Hippocampal formation (tissue), 2 donors: ENCODE results near the gene EFCAB6.

Experiments used
- DNase-seq, 2 donors: peaks; one replicate each; lab custom pipeline; 2025; lab: John Stamatoyannopoulos, UW

The EFCAB6 gene

DNA sequence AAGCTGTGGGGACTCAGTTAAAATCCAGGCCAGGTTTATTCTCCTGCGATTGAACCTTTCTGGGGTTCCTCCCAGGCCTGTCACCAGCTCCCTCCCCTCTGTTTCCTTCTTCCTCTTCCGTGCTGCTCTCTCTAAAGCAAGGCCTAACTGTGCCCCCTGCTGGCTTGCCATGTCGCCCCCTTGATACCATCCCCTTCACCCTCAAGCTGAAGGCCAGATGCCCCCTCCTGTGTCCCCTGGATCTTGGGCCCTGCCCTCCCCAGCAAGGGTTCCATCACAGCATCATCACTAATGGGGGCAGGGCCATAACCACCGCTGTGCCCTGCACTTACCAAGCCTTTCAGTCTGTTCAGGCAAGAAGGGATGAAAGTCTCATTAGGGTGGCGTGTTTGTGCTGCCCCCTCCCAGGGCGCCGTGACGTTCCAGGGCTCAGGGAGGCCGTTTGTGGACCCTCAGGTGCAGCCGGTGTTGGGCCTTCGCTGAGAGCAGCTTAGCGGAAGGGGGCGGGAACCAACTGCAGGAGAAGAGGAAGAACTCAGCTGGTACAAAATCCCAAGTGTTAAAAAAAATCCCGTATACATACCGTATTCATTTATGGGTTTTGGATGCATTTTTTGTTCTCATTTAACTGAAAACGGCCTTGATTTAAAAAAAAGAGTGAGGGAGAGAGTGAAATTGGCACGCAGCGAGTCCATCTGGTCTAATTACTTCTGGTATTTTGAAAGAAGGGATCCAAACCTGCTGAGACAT lies 330.4 kb downstream of the EFCAB6 start:
- DNase-seq = peak in 1 of 2 donors; percentile 52

DNA sequence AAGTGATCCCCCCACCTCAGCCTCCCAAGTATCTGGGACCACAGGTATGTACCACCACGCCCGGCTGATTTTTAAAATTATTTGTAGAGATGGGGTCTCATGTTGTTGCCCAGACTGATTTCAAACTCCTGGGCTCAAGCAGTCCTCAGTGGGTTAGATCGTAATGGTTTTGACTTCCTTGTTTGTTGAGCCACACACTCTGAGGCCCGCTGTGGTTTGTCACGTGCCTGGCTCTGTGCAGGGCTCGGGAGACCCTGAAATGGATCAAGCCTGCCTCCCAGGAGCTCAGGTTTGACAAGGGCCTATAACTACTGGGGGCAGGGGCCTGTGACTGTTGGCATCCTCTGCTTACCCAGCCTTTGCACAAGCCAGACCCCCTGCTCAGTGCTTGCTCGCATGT lies 332.1 kb downstream of the EFCAB6 start:
- DNase-seq = no peak

DNA sequence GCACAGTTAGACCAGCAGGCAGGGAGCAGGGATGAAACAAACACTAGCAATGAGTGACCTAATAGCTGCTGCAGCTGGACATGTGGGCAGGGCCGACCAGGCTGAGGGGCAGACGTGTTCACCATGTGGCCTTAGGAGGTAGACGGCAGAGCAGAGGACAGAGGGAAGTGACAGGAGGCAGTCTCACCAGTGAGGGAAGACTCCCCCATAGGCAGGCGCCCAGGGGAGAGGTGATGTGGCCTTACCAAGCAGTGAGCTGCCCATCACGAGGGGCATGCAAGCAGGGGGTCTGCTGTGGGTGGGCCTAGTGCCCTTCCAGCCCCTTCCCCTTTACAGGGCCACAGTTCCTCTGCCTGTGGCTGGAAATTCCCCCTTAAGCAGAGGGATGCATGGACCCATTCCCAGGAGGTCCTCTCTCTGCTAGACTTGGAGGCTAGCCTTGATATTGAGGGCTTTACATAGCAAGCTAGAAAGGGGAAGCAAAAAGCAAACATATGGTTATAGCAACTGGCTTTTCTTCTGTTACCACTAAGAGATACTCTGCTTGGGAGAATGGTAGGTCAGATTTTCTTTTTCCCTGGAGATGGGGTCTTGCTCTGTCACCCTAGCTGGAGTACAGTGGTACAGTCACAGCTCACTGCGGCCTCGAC lies 332.7 kb downstream of the EFCAB6 start:
- DNase-seq = no peak
